Smooth muscle cell (in vitro differentiated cells): ENCODE data around the gene GNA15. TPM values are rescaled to one million over a fixed set of nuclear protein-coding genes. Genes with fewer than 3 reads are reported as not detected.
"Not testable (repeated sequence)": the region's sequence is repeated elsewhere in the genome, so short reads cannot be mapped to it uniquely, and the experiment has no call there.

Experiments
- DNase-seq: peaks from one replicate; lab custom pipeline; 2025; ENCODE audit not compliant: unreplicated experiment; lab: John Stamatoyannopoulos, UW
- H2AFZ ChIP-seq: fragments of 200-600 bp; sonication (generic); 2 replicates; pipeline ENCODE4 v1.6.0; 2016; ENCODE audit warnings: antibody characterized with exemption, low read depth, mild to moderate bottlenecking
- H3F3A ChIP-seq: fragments of 200-600 bp; sonication (generic); 2 replicates; pipeline ENCODE4 v1.6.0; 2017; ENCODE audit warnings: antibody characterized with exemption, low read depth
- H3K27ac ChIP-seq: fragments of 200-600 bp; sonication (generic); 2 replicates; pipeline ENCODE4 v1.5.1; 2016; ENCODE audit warnings: low read depth, mild to moderate bottlenecking
- H3K27me3 ChIP-seq: fragments of 200-600 bp; sonication (generic); 2 replicates; pipeline ENCODE4 v1.6.1; 2016; ENCODE audit warnings: low read depth, mild to moderate bottlenecking
- H3K36me3 ChIP-seq: fragments of 200-600 bp; sonication (generic); 2 replicates; pipeline ENCODE4 v1.5.1; 2016; ENCODE audit warnings: low read depth
- H3K4me1 ChIP-seq: fragments of 200-600 bp; sonication (generic); 2 replicates; pipeline ENCODE4 v1.5.1; 2016; ENCODE audit warnings: low read depth
- H3K4me2 ChIP-seq: fragments of 200-600 bp; sonication (generic); 2 replicates; pipeline ENCODE4 v1.6.0; 2016; ENCODE audit warnings: mild to moderate bottlenecking
- H3K4me3 ChIP-seq: fragments of 200-600 bp; sonication (generic); 2 replicates; pipeline ENCODE4 v1.5.1; 2016; ENCODE audit warnings: mild to moderate bottlenecking
- H3K79me2 ChIP-seq: fragments of 200-600 bp; sonication (generic); 2 replicates; pipeline ENCODE4 v1.6.0; 2016; ENCODE audit warnings: low read depth, mild to moderate bottlenecking
- H3K9ac ChIP-seq: fragments of 200-600 bp; sonication (generic); 2 replicates; pipeline ENCODE4 v1.6.0; 2016; ENCODE audit warnings: low read depth
- H3K9me3 ChIP-seq: fragments of 200-600 bp; sonication (generic); replicated peaks from 2 replicates; pipeline ENCODE4 v1.5.1; 2016; ENCODE audit warnings: low read depth
- H4K20me1 ChIP-seq: fragments of 200-600 bp; sonication (generic); 2 replicates; pipeline ENCODE4 v1.6.0; 2016; ENCODE audit warnings: low read depth
- CTCF ChIP-seq: fragments of 200-600 bp; sonication (generic); IDR thresholded peaks from 2 replicates; pipeline ENCODE4 v1.5.1; 2017; ENCODE audit warnings: borderline replicate concordance, mild to moderate bottlenecking, antibody characterized with exemption; ENCODE audit not compliant: insufficient read depth, poor library complexity, severe bottlenecking
- WGBS: methylation state at CpG from one replicate; pipeline ENCODE4 v1.1.7; 2016; ENCODE audit warnings: low lambda C conversion rate; 5-methylcytosine and 5-hydroxymethylcytosine counted together
- polyA plus RNA-seq: library from polyadenylated mRNA; unstranded; fragments of >200 nt; fragmentation: Nextera tagmentation; extraction: Ambion mirVana; gene quantifications from 2 replicates; pipeline ENCODE4 v1.2.1, GENCODE V29; 2016
- total RNA-seq: library from RNA; depleted of rRNA; stranded (reverse); fragments of >200 nt; gene quantifications from 2 replicates; pipeline ENCODE4 v1.2.3, GENCODE V29; 2014

Gene GNA15
- total and polyA plus RNA-seq, 2 experiments from 2014 or later = 1.2 to 1.8 TPM

GRCh38 chr19:3201072-3201700, 65.4 kb downstream of the GNA15 start:
- Histone ChIP-seq H3K9ac (no peak overlapping the region), H3K79me2 (no peaks in the 10 kb centered on the region), H3K27ac (no peak overlapping the region), H3K9me3 (no peaks in the 10 kb centered on the region), H4K20me1 (no peaks in the 10 kb centered on the region), H3K4me1 (no peaks in the 10 kb centered on the region), H2AFZ (no peak overlapping the region), H3K4me2 (no peak overlapping the region), H3K36me3 (no peaks in the 10 kb centered on the region), H3K4me3 (no peak overlapping the region), H3K27me3 (no peaks in the 10 kb centered on the region), H3F3A (no peaks in the 10 kb centered on the region)
- DNase-seq = no peak
- no peak for TF ChIP-seq CTCF
- WGBS = 98% methylated on average over 39 of the region's 39 CpGs

DNA sequence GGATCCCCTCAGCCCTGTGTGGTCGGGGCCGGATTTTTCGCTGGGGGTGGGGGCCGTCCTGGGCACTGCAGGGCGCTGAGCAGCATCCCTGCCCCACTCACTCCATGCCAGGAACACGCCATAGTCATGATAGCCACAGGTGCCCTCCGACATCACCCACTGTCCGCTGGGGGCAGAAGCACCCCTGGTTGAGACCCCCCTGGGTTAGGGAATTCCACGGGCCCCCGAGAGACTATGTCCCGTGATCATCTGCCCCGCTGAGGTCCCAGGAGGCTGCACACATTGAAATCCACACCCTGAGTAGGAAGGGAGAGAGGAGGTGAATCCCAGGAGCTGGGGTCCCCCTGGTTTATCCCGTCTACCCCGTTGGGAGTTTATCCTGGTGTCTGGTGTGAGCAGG, 66.1 kb downstream of the GNA15 start:
- Histone ChIP-seq H3F3A (no peaks in the 10 kb centered on the region), H3K27ac (no peak overlapping the region), H3K4me1 (no peaks in the 10 kb centered on the region), H3K4me2 (no peak overlapping the region), H3K27me3 (no peaks in the 10 kb centered on the region), H4K20me1 (no peaks in the 10 kb centered on the region), H3K9me3 (no peaks in the 10 kb centered on the region), H3K9ac (no peak overlapping the region), H3K4me3 (no peak overlapping the region), H3K79me2 (no peaks in the 10 kb centered on the region), H3K36me3 (no peaks in the 10 kb centered on the region), H2AFZ (no peak overlapping the region)
- 98% methylated on average over 14 of the region's 14 CpGs for WGBS
- no peak for DNase-seq
- no peak for TF ChIP-seq CTCF

- no peak overlapping the region for H3K9ac ChIP-seq
- no peaks in the 10 kb centered on the region for H3F3A ChIP-seq
- no peaks in the 10 kb centered on the region for H4K20me1 ChIP-seq
- TF ChIP-seq CTCF = no peak
- H3K27me3 ChIP-seq = no peaks in the 10 kb centered on the region
- H3K9me3 ChIP-seq = no peaks in the 10 kb centered on the region
- no peaks in the 10 kb centered on the region for H3K36me3 ChIP-seq
- H3K4me3 ChIP-seq = no peak overlapping the region
- 93% methylated on average over 12 of the region's 12 CpGs for WGBS
- H2AFZ ChIP-seq = no peak overlapping the region
- no peaks in the 10 kb centered on the region for H3K4me1 ChIP-seq
- H3K79me2 ChIP-seq = no peaks in the 10 kb centered on the region
- no peak for DNase-seq
- H3K4me2 ChIP-seq = no peak overlapping the region
- no peak overlapping the region for H3K27ac ChIP-seq
These were observed 66.5 kb downstream of the GNA15 start for GRCh38 chr19:3202346-3202745.

GRCh38 chr19:3202895-3203294, 67.1 kb downstream of the GNA15 start:
- not testable (repeated sequence) for H3K27me3 ChIP-seq, H3K9me3 ChIP-seq, H3K4me3 ChIP-seq, H3K4me2 ChIP-seq, H3K79me2 ChIP-seq, H2AFZ ChIP-seq, H4K20me1 ChIP-seq, H3K9ac ChIP-seq, H3K27ac ChIP-seq, H3K4me1 ChIP-seq, H3K36me3 ChIP-seq, DNase-seq, H3F3A ChIP-seq
- 98% methylated on average over 7 of the region's 7 CpGs for WGBS
